ENCODE results near the gene GPC1.

- TF ChIP-seq, protein P1, sequence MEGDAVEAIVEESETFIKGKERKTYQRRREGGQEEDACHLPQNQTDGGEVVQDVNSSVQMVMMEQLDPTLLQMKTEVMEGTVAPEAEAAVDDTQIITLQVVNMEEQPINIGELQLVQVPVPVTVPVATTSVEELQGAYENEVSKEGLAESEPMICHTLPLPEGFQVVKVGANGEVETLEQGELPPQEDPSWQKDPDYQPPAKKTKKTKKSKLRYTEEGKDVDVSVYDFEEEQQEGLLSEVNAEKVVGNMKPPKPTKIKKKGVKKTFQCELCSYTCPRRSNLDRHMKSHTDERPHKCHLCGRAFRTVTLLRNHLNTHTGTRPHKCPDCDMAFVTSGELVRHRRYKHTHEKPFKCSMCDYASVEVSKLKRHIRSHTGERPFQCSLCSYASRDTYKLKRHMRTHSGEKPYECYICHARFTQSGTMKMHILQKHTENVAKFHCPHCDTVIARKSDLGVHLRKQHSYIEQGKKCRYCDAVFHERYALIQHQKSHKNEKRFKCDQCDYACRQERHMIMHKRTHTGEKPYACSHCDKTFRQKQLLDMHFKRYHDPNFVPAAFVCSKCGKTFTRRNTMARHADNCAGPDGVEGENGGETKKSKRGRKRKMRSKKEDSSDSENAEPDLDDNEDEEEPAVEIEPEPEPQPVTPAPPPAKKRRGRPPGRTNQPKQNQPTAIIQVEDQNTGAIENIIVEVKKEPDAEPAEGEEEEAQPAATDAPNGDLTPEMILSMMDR (IDR thresholded peaks at IDR 0.05) = no peak
- TF ChIP-seq POLR2A (IDR thresholded peaks at IDR 0.05) = no peak
Observed at GRCh38 chr2:240432430-240432819, 3.0 kb upstream of the GPC1 start.

All from Peyer's patch (tissue), 4 donors.